ENCODE results near the gene POU6F1. TPM values are rescaled to one million over a fixed set of nuclear protein-coding genes. Genes with fewer than 3 reads are reported as not detected.
A peak's percentile ranks its signal among the peaks of the same experiment; 100 is the strongest.

The POU6F1 gene
- total and polyA plus RNA-seq, 9 of the 15 experiments (the other 6 are each of a cell fraction or from before 2014, with no cell fraction given): 0.14 to 3.3 (median 1.1) TPM

DNA sequence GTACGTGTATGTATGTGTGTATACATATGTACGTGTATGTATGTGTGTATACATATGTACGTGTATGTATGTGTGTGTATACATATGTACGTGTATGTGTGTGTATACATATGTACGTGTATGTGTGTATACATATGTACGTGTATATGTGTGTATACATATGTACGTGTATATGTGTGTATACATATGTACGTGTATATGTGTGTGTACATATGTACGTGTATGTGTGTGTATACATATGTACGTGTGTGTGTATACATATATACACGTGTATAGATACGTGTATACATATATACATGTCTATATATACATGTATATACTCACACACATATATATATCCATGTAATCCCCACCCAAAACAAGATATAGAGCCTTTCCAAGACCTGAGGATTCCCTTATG, 2.0 kb upstream of the POU6F1 start (continued):
- TF ChIP-seq, protein P1, sequence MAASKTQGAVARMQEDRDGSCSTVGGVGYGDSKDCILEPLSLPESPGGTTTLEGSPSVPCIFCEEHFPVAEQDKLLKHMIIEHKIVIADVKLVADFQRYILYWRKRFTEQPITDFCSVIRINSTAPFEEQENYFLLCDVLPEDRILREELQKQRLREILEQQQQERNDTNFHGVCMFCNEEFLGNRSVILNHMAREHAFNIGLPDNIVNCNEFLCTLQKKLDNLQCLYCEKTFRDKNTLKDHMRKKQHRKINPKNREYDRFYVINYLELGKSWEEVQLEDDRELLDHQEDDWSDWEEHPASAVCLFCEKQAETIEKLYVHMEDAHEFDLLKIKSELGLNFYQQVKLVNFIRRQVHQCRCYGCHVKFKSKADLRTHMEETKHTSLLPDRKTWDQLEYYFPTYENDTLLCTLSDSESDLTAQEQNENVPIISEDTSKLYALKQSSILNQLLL (CRISPR knock-in tag; IDR thresholded peaks at IDR 0.05; ENCODE audit: borderline replicate concordance): peak; percentile 84; the same call in 1 of the 2 replicates
- TF ChIP-seq NFIX (CRISPR knock-in tag; IDR thresholded peaks at IDR 0.05; ENCODE audit: low read depth) (0 out of 2 replicates have a peak, but pooled peaks have one; percentile 40), SLC30A9 (CRISPR knock-in tag; IDR thresholded peaks at IDR 0.05) (0 out of 2 replicates have a peak, but pooled peaks have one; percentile 78), MTF1 (CRISPR knock-in tag; IDR thresholded peaks at IDR 0.05; ENCODE audit: borderline replicate concordance) (peak; percentile 80; the same call in 1 of the 2 replicates), ARID2 (IDR thresholded peaks at IDR 0.05) (peak; percentile 77; the same call in 1 of the 2 replicates)

DNA sequence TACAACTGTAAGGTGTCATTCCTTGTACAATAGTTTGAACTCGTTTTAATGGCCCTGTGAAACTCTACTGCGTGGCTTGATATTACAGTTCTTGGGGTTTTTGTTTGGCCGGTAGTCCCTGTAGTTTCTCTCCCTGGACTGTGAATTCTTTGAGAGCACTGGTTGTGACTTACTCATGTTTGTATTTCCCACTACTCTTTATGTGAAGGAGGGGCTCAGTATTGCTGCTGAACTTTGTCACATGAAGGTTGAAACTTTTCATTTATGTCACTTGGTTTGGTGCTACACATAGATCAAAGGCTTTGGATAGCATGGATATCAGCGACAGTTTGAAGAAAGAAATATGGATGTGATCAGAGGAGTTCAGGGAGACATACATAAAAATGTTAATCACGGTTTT, 1.5 kb upstream of the POU6F1 start:
- ChIA-PET CTCF (ENCODE audit: low intra/inter-chr PET ratio) (no interaction called here), POLR2A (interaction anchor here (1.2 to 2.2 kb wide), 6 partner anchors 9 to 43 kb away, joined by 3 to 15 read pairs (median 5); partner anchors contain the start of gene DAZAP2)
- Histone ChIP-seq H3K4me2 (ENCODE audit: insufficient read depth, low read length) (peak overlapping the region; percentile 91), H2AFZ (ENCODE audit: low read depth, low read length) (peak overlapping the region; percentile 85), H3K36me3 (ENCODE audit: control insufficient read depth, insufficient read depth, low read length) (no peaks in the 10 kb centered on the region), H3K9me1 (ENCODE audit: control insufficient read depth, insufficient read depth, low read length) (no peaks in the 10 kb centered on the region), H3K27ac (ENCODE audit: extremely low read depth, low read depth, low read length) (peak overlapping the region; percentile 90), H3K27me3 (ENCODE audit: control insufficient read depth in 2 of 2, insufficient read depth in 2 of 2, low read length in 2 of 2) (no peaks in the 10 kb centered on the region), H3K79me2 (ENCODE audit: control insufficient read depth, insufficient read depth, low read length) (peaks cover 22% of the 10 kb centered on the region), H4K20me1 (replicated peaks; ENCODE audit: control insufficient read depth, insufficient read depth, low read length) (no peaks in the 10 kb centered on the region), H3K9ac (ENCODE audit: insufficient read depth in 1 of 2, low read depth in 2 of 2, low read length in 2 of 2) (peak overlapping the region; percentile 50 to 91; a peak in 2 of 4 replicates), H3K4me1 (replicated peaks in 1 of 2; ENCODE audit: control insufficient read depth in 2 of 2, insufficient read depth in 2 of 2, low read length in 2 of 2) (peaks cover 21 to 22% of the 10 kb centered on the region in 2 experiments; a peak in 4 of 5 replicates), H3K4me3 (peak overlapping the region; percentile 71), H3K9me3 (replicated peaks; ENCODE audit: control insufficient read depth, insufficient read depth, low read depth, low read length) (no peaks in the 10 kb centered on the region)
- no TSS peak for BruUV-seq (replicated peaks)
- ATAC-seq (no peak; the same call in 2 of the 3 replicates), FAIRE-seq (no peak), DNase-seq (ENCODE audit: extremely low read depth in 1 of 4, low spot score in 3 of 4) (peak in 1 of 4 experiments; percentile 30)
- intact Hi-C loops (cut with micrococcal nuclease): loop anchor here (2.0 kb wide), 1 partner anchor 19 kb away; the partner anchor contains the start of gene DAZAP2
- in situ Hi-C loops (cut with MboI): no loop called here
- WGBS (ENCODE audit: insufficient coverage, low coverage, missing lambda C conversion rate): 12% methylated on average over 5 of the region's 5 CpGs
- no peak for TF ChIP-seq MCM7 (IDR thresholded peaks at IDR 0.05)
- no peak for TF ChIP-seq PYGO2 (tag; IDR thresholded peaks at IDR 0.05)
- TF ChIP-seq CBFA2T3 (IDR thresholded peaks at IDR 0.05): no peak
- TF ChIP-seq, protein P2, sequence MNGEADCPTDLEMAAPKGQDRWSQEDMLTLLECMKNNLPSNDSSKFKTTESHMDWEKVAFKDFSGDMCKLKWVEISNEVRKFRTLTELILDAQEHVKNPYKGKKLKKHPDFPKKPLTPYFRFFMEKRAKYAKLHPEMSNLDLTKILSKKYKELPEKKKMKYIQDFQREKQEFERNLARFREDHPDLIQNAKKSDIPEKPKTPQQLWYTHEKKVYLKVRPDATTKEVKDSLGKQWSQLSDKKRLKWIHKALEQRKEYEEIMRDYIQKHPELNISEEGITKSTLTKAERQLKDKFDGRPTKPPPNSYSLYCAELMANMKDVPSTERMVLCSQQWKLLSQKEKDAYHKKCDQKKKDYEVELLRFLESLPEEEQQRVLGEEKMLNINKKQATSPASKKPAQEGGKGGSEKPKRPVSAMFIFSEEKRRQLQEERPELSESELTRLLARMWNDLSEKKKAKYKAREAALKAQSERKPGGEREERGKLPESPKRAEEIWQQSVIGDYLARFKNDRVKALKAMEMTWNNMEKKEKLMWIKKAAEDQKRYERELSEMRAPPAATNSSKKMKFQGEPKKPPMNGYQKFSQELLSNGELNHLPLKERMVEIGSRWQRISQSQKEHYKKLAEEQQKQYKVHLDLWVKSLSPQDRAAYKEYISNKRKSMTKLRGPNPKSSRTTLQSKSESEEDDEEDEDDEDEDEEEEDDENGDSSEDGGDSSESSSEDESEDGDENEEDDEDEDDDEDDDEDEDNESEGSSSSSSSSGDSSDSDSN (IDR thresholded peaks at IDR 0.05; ENCODE audit: borderline replicate concordance in 1 of 2, low read depth in 2 of 2, low read length in 2 of 2): 0 out of 4 replicates have a peak, but pooled peaks of 1 of the 2 experiments have one; percentile 5
- peak; percentile 64; the same call in 1 of the 2 replicates for TF ChIP-seq LEF1 (IDR thresholded peaks at IDR 0.05)
- no peak for TF ChIP-seq ZNF778 (CRISPR knock-in tag; IDR thresholded peaks at IDR 0.05)
- TF ChIP-seq ZNF12 (CRISPR knock-in tag; IDR thresholded peaks at IDR 0.05): no peak
- no peak for TF ChIP-seq ZNF764 (CRISPR knock-in tag; IDR thresholded peaks at IDR 0.05; ENCODE audit: low read depth)
- TF ChIP-seq ETV6 (IDR thresholded peaks at IDR 0.05; ENCODE audit: borderline replicate concordance in 1 of 2, low read depth in 2 of 2, low read length in 1 of 2): no peak
- TF ChIP-seq ETV6 (CRISPR knock-in tag; IDR thresholded peaks at IDR 0.05; ENCODE audit: borderline replicate concordance): no peak
- TF ChIP-seq ZNF232 (CRISPR knock-in tag; IDR thresholded peaks at IDR 0.05): no peak
- TF ChIP-seq GATAD2B (IDR thresholded peaks at IDR 0.05; ENCODE audit: borderline replicate concordance): no peak

Measured in K562 (cell line).